ENCODE measurements around the gene EFTUD2. TPM values are rescaled to one million over a fixed set of nuclear protein-coding genes. Genes with fewer than 3 reads are reported as not detected.
A peak's percentile ranks its signal among the peaks of the same experiment; 100 is the strongest.

The EFTUD2 gene
- total RNA-seq (2016; rRNA removed; fragmentation: Illumina TruSeq; extraction: Trizol) (137 and 310 TPM in 2 replicates), polyA plus RNA-seq (2011; rRNA removed) (107 and 111 TPM in 2 replicates), polyA minus RNA-seq (2011; rRNA and poly(A)+ RNA removed; ENCODE audit: low replicate concordance) (364 and 446 TPM in 2 replicates), Bru-seq, nascent RNA (percentile 80 among the genes with signal in this experiment), BruChase-seq, experiment 1, labeled RNA remaining after a 6-hour chase (percentile 85 among the genes with signal in this experiment), BruChase-seq, experiment 2, labeled RNA remaining after a 2-hour chase (percentile 84 among the genes with signal in this experiment)
- total RNA-seq (2016; cell fraction: cytosol; rRNA removed; fragmentation: Illumina TruSeq; extraction: Trizol; ENCODE audit: low read depth), result 12.3 and 15.8 TPM in 2 replicates
- 133 and 270 TPM in 2 replicates for total RNA-seq (2016; cell fraction: insoluble cytoplasmic fraction; rRNA removed; fragmentation: Illumina TruSeq; extraction: Trizol)
- total RNA-seq (2016; cell fraction: membrane; rRNA removed; fragmentation: Illumina TruSeq; extraction: Trizol), result 28.2 and 35.7 TPM in 2 replicates
- total RNA-seq (2016; cell fraction: nucleus; rRNA removed; fragmentation: Illumina TruSeq; extraction: Trizol), result 141 TPM in 2 replicates
- polyA plus RNA-seq (2011; cell fraction: cytosol; rRNA removed), result 91.0 and 97.8 TPM in 2 replicates
- 171 and 192 TPM in 2 replicates for polyA plus RNA-seq (2011; cell fraction: nucleus; rRNA removed)
- polyA plus RNA-seq (2012), result 121 and 137 TPM in 2 replicates
- 6.8 and 7.8 TPM in 2 replicates for polyA plus RNA-seq (2016; cell fraction: cytosol; fragmentation: Illumina TruSeq; extraction: Trizol; ENCODE audit: low read depth)
- 145 and 179 TPM in 2 replicates for polyA plus RNA-seq (2016; cell fraction: insoluble cytoplasmic fraction; fragmentation: Illumina TruSeq; extraction: Trizol; ENCODE audit: low read depth)
- 17.0 and 18.1 TPM in 2 replicates for polyA plus RNA-seq (2016; cell fraction: membrane; fragmentation: Illumina TruSeq; extraction: Trizol; ENCODE audit: low read depth)
- 110 and 140 TPM in 2 replicates for polyA plus RNA-seq (2016; cell fraction: nucleus; fragmentation: Illumina TruSeq; extraction: Trizol; ENCODE audit: insufficient read depth, low read depth)
- 88.8 and 91.3 TPM in 2 replicates for polyA minus RNA-seq (2011; cell fraction: cytosol; rRNA and poly(A)+ RNA removed)
- polyA minus RNA-seq (2011; cell fraction: nucleus; rRNA and poly(A)+ RNA removed), result 191 and 216 TPM in 2 replicates
- long read RNA-seq, experiment 1, full-length matches to known transcripts, result 69 of 116 reads
- long read RNA-seq, experiment 1, partial matches to known transcripts, result 36 of 116 reads
- long read RNA-seq, experiment 1, other reads (novel, unspliced or antisense), result 11 of 116 reads
- long read RNA-seq, experiment 2, full-length matches to known transcripts, result 98 of 248 reads
- long read RNA-seq, experiment 2, partial matches to known transcripts, result 112 of 248 reads
- long read RNA-seq, experiment 2, other reads (novel, unspliced or antisense), result 38 of 248 reads

- intact Hi-C loops (cut with micrococcal nuclease; ENCODE audit: unreplicated experiment), result no loop called here
- CTCF ChIA-PET (ENCODE audit: low intra/inter-chr PET ratio, low total read pairs), result no interaction called here
- TSS peak; percentile 70 for BruUV-seq (replicated peaks)
- TF ChIP-seq ZBTB39 (CRISPR knock-in tag; IDR thresholded peaks at IDR 0.05), result peak; percentile 55; the same call in 1 of the 2 replicates
- TF ChIP-seq ZMAT3 (CRISPR knock-in tag; conservative IDR thresholded peaks at IDR 0.05), result peak; percentile 84
- TF ChIP-seq NFKB2 (CRISPR knock-in tag; IDR thresholded peaks at IDR 0.05; ENCODE audit: borderline replicate concordance), result peak; percentile 94; the same call in 1 of the 2 replicates
- 0 out of 2 replicates have a peak, but pooled peaks have one; percentile 84 for TF ChIP-seq ZNF101 (CRISPR knock-in tag; IDR thresholded peaks at IDR 0.05; ENCODE audit: borderline replicate concordance, low read depth)
- no peak for TF ChIP-seq ZNF646 (CRISPR knock-in tag; IDR thresholded peaks at IDR 0.05)
- TF ChIP-seq ZMYM3 (CRISPR knock-in tag; IDR thresholded peaks at IDR 0.05), result no peak
- TF ChIP-seq ZFX (CRISPR knock-in tag; IDR thresholded peaks at IDR 0.05; ENCODE audit: low read depth), result peak; percentile 99
These were observed at the start of gene EFTUD2 for GRCh38 chr17:44899074-44899782. EFTUD2 (minus strand) TSS chr17:44899445; CDS start chr17:44894521, 4,924 bp downstream.

More at GRCh38 chr17:44899074-44899782, at the start of gene EFTUD2:
- Histone ChIP-seq H3K79me2 (ENCODE audit: insufficient read depth, low read length) (peaks cover 33% of the 10 kb centered on the region), H4K20me1 (ENCODE audit: insufficient read depth, low read length) (no peaks in the 10 kb centered on the region), H3K4me1 (ENCODE audit: insufficient read depth, low read length) (peaks cover 26% of the 10 kb centered on the region), H3K4me3 (replicated peaks in 1 of 3; ENCODE audit: insufficient read depth in 1 of 3, low read depth in 2 of 3, low read length in 3 of 3) (peak within 1 kb of the TSS; percentile 79 to 94 (median 87)), H3K27me3 (ENCODE audit: control insufficient read depth in 1 of 2, insufficient read depth in 2 of 2, low read length in 2 of 2) (no peaks in the 10 kb centered on the region; a peak in 1 of 5 replicates), H3K36me3 (replicated peaks in 1 of 2; ENCODE audit: control insufficient read depth in 1 of 2, insufficient read depth in 2 of 2, low read length in 2 of 2) (peaks cover 4 to 11% of the 10 kb centered on the region in 2 experiments), H3K9me3 (ENCODE audit: low read length) (no peaks in the 10 kb centered on the region), H2AFZ (ENCODE audit: low read length) (peak within 1 kb of the TSS; percentile 38), H3K9ac (ENCODE audit: insufficient read depth, low read depth, low read length) (peak within 1 kb of the TSS; percentile 90), H3K27ac (ENCODE audit: extremely low read length, insufficient read depth, low read length) (peak within 1 kb of the TSS; percentile 89), H3K4me2 (ENCODE audit: low read depth, low read length) (peak within 1 kb of the TSS; percentile 99)
- POLR2A ChIA-PET, result interaction anchor here (1.0 to 1.9 kb wide), 12 partner anchors 10 to 262 kb away, joined by 3 to 11 read pairs (median 6); partner anchors contain the start of genes CCDC43, HEXIM1, HEXIM2 and KIF18B
- DNase-seq (ENCODE audit: low spot score), result peak; percentile 85
- under 1% methylated on average over 48 of the region's 54 CpGs for WGBS (ENCODE audit: low lambda C conversion rate)
- peak; percentile 95 for FAIRE-seq
- in situ Hi-C loops (cut with HindIII; ENCODE audit: extremely low pct_ligation_motif_present, low pct_unique_long_range_greater_than_20kb), result no loop called here
- peak; percentile 88 for ATAC-seq
